Brain microvascular endothelial cell (primary cell): ENCODE results near the gene CELF6.

ENCODE experiments used
- DNase-seq: peaks from one replicate; pipeline ENCODE4 v3.0.0-alpha.2; 2020
- H3K27ac ChIP-seq: fragments of 250-450 bp; sonication (Bioruptor Pico); 2 replicates; pipeline ENCODE4 v1.5.1; 2020; ENCODE audit warnings: mild to moderate bottlenecking, moderate library complexity
- H3K27me3 ChIP-seq: fragments of 250-450 bp; sonication (Bioruptor Pico); replicated peaks from 2 replicates; pipeline ENCODE4 v1.5.1; 2020; ENCODE audit warnings: mild to moderate bottlenecking
- H3K36me3 ChIP-seq: fragments of 250-450 bp; sonication (Bioruptor Pico); replicated peaks from 2 replicates; pipeline ENCODE4 v1.5.1; 2020; ENCODE audit warnings: mild to moderate bottlenecking
- H3K4me3 ChIP-seq: 2 replicates; pipeline ENCODE4 v1.5.1; 2011; ENCODE audit warnings: low read depth, mild to moderate bottlenecking, control low read depth, low read length, moderate library complexity
- in situ Hi-C: cut with HindIII; loops from 2 replicates; pipeline ENCODE4 v1.10.0; 2017; ENCODE audit warnings: low sequenced_read_pairs, low pct_ligation_motif_present
- TF ChIP-seq, protein P1 (sequence below): IDR thresholded peaks from 2 replicates; pipeline ENCODE4 v1.5.1; 2011; ENCODE audit warnings: low read depth, mild to moderate bottlenecking, moderate library complexity, low read length, control low read depth, inconsistent platforms; ENCODE audit errors: missing control alignments

CELF6 gene

GRCh38 chr15:72358650-72359171 is 38.8 kb upstream of the CELF6 start:
- in situ Hi-C loops = no loop called here
- Histone ChIP-seq H3K36me3 (peaks cover 2% of the 10 kb centered on the region), H3K27me3 (no peaks in the 10 kb centered on the region), H3K4me3 (no peak overlapping the region), H3K27ac (no peak overlapping the region)
- peak; percentile 61 for DNase-seq
- TF ChIP-seq, protein P1, sequence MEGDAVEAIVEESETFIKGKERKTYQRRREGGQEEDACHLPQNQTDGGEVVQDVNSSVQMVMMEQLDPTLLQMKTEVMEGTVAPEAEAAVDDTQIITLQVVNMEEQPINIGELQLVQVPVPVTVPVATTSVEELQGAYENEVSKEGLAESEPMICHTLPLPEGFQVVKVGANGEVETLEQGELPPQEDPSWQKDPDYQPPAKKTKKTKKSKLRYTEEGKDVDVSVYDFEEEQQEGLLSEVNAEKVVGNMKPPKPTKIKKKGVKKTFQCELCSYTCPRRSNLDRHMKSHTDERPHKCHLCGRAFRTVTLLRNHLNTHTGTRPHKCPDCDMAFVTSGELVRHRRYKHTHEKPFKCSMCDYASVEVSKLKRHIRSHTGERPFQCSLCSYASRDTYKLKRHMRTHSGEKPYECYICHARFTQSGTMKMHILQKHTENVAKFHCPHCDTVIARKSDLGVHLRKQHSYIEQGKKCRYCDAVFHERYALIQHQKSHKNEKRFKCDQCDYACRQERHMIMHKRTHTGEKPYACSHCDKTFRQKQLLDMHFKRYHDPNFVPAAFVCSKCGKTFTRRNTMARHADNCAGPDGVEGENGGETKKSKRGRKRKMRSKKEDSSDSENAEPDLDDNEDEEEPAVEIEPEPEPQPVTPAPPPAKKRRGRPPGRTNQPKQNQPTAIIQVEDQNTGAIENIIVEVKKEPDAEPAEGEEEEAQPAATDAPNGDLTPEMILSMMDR = no peak

GRCh38 chr15:72358121-72358520 is 38.2 kb upstream of the CELF6 start:
- H3K4me3 ChIP-seq = no peak overlapping the region
- H3K27me3 ChIP-seq = no peaks in the 10 kb centered on the region
- in situ Hi-C loops = no loop called here
- H3K36me3 ChIP-seq = peaks cover 2% of the 10 kb centered on the region
- TF ChIP-seq, protein P1 = no peak
- H3K27ac ChIP-seq = no peak overlapping the region
- no peak for DNase-seq

GRCh38 chr15:72354496-72354895 is 34.5 kb upstream of the CELF6 start:
- no peak for DNase-seq
- Histone ChIP-seq H3K36me3 (peaks cover 24% of the 10 kb centered on the region), H3K27me3 (no peaks in the 10 kb centered on the region), H3K27ac (no peak overlapping the region), H3K4me3 (no peak overlapping the region)
- TF ChIP-seq, protein P1 = no peak
- in situ Hi-C loops = no loop called here

GRCh38 chr15:72353266-72353665 is 33.3 kb upstream of the CELF6 start:
- H3K27ac ChIP-seq = no peak overlapping the region
- no peaks in the 10 kb centered on the region for H3K27me3 ChIP-seq
- H3K36me3 ChIP-seq = peaks cover 26% of the 10 kb centered on the region
- in situ Hi-C loops = no loop called here
- no peak overlapping the region for H3K4me3 ChIP-seq
- TF ChIP-seq, protein P1 = no peak
- no peak for DNase-seq

DNA sequence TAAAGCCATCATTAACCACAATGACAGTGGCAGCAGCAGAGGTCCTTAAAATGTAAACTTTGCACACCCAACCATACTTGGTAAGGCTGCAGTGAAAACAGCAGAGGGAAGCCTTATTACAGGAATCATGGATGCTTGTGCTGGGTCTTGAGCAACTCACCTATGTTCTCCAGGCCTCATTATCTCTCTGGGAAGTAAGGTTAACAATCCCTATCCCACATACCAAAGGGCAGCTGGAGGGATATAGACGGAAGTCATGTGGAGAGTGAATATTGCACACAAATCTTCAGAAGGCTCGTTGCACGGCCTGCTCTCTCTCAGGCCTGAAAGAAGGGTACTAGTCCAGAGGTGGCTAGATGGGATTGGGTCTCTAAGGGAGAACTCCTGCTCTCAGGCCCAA is 25.8 kb upstream of the CELF6 start:
- TF ChIP-seq, protein P1 = no peak
- in situ Hi-C loops = no loop called here
- Histone ChIP-seq H3K4me3 (no peak overlapping the region), H3K27ac (no peak overlapping the region), H3K27me3 (no peaks in the 10 kb centered on the region), H3K36me3 (peaks cover 13% of the 10 kb centered on the region)
- no peak for DNase-seq

- DNase-seq = no peak
- Histone ChIP-seq H3K27ac (no peak overlapping the region), H3K36me3 (peaks cover 10% of the 10 kb centered on the region), H3K27me3 (no peaks in the 10 kb centered on the region), H3K4me3 (no peak overlapping the region)
- TF ChIP-seq, protein P1 = no peak
- in situ Hi-C loops = no loop called here
These were observed 25.3 kb upstream of the CELF6 start for GRCh38 chr15:72345280-72345679.
